Mesendoderm (in vitro differentiated cells): Measurements from ENCODE around the gene MAML1.

Experiments
- DNase-seq: peaks from one replicate; pipeline ENCODE4 v3.0.0; 2013
- H2AK5ac ChIP-seq: 2 replicates; pipeline ENCODE4 v1.6.1; 2013; ENCODE audit warnings: low read length, inconsistent platforms
- H2BK120ac ChIP-seq: 2 replicates; pipeline ENCODE4 v1.6.1; 2013; ENCODE audit warnings: low read depth, mild to moderate bottlenecking, low read length, moderate library complexity, mixed read lengths
- H2BK15ac ChIP-seq: replicated peaks from 2 replicates; pipeline ENCODE4 v1.6.1; 2013; ENCODE audit warnings: low read depth, mild to moderate bottlenecking, moderate library complexity
- H2BK5ac ChIP-seq: 2 replicates; pipeline ENCODE4 v1.6.1; 2013; ENCODE audit warnings: low read length, inconsistent platforms
- H3K18ac ChIP-seq: 2 replicates; pipeline ENCODE4 v1.6.1; 2013; ENCODE audit warnings: mild to moderate bottlenecking, low read length, mixed read lengths
- H3K23ac ChIP-seq: one replicate; pipeline ENCODE4 v1.6.1; 2013; ENCODE audit warnings: low read length
- H3K27ac ChIP-seq: 2 replicates; pipeline ENCODE4 v1.5.1; 2013; ENCODE audit warnings: low read depth, mild to moderate bottlenecking, inconsistent platforms, low read length, moderate library complexity
- H3K27me3 ChIP-seq: 2 replicates; pipeline ENCODE4 v1.6.1; 2013; ENCODE audit warnings: low read length, control low read depth, mild to moderate bottlenecking, inconsistent platforms; ENCODE audit not compliant: insufficient read depth, poor library complexity
- H3K36me3 ChIP-seq: 2 replicates; pipeline ENCODE4 v1.6.1; 2013; ENCODE audit warnings: low read length, inconsistent platforms; ENCODE audit not compliant: control insufficient read depth, insufficient read depth
- H3K4ac ChIP-seq: one replicate; pipeline ENCODE4 v1.6.1; 2013; ENCODE audit warnings: low read depth, mild to moderate bottlenecking, low read length, moderate library complexity
- H3K4me1 ChIP-seq: 2 replicates; pipeline ENCODE4 v1.6.1; 2013; ENCODE audit warnings: low read depth, low read length, inconsistent platforms; ENCODE audit not compliant: control insufficient read depth
- H3K4me2 ChIP-seq: 2 replicates; pipeline ENCODE4 v1.6.1; 2013; ENCODE audit warnings: low read length
- H3K4me3 ChIP-seq: 2 replicates; pipeline ENCODE4 v1.5.1; 2013; ENCODE audit warnings: mild to moderate bottlenecking, low read length
- H3K56ac ChIP-seq: one replicate; pipeline ENCODE4 v1.6.1; 2013; ENCODE audit warnings: low read length
- H3K79me1 ChIP-seq: 2 replicates; pipeline ENCODE4 v1.6.1; 2013; ENCODE audit warnings: low read length, inconsistent platforms
- H3K79me2 ChIP-seq: 2 replicates; pipeline ENCODE4 v1.6.1; 2013; ENCODE audit warnings: mild to moderate bottlenecking, low read length; ENCODE audit not compliant: control insufficient read depth, insufficient read depth
- H3K9ac ChIP-seq: 2 replicates; pipeline ENCODE4 v1.6.1; 2013; ENCODE audit warnings: low read length, inconsistent platforms
- H4K5ac ChIP-seq: one replicate; pipeline ENCODE4 v1.6.1; 2013; ENCODE audit warnings: low read length
- H4K8ac ChIP-seq: one replicate; pipeline ENCODE4 v1.6.1; 2013; ENCODE audit warnings: low read depth, mild to moderate bottlenecking, control low read depth, low read length, moderate library complexity
- WGBS: extraction: QIAGEN DNeasy Blood & Tissue Kit; methylation state at CpG from one replicate; pipeline ENCODE4 v1.1.7; 2013; ENCODE audit warnings: low lambda C conversion rate, missing lambda C conversion rate; ENCODE audit not compliant: insufficient coverage; ENCODE audit errors: extremely low coverage; 5-methylcytosine and 5-hydroxymethylcytosine counted together

The MAML1 gene

GRCh38 chr5:179812997-179813607 lies 80.5 kb downstream of the MAML1 start:
- no peak overlapping the region for H3K56ac ChIP-seq
- H3K79me2 ChIP-seq, result no peaks in the 10 kb centered on the region
- no peaks in the 10 kb centered on the region for H3K4me1 ChIP-seq
- no peaks in the 10 kb centered on the region for H3K27me3 ChIP-seq
- H3K18ac ChIP-seq, result no peak overlapping the region
- no peak overlapping the region for H3K4me3 ChIP-seq
- H3K4ac ChIP-seq, result no peak overlapping the region
- no peak for DNase-seq
- H4K8ac ChIP-seq, result no peak overlapping the region
- no peak overlapping the region for H2BK5ac ChIP-seq
- H3K23ac ChIP-seq, result no peak overlapping the region
- no peak overlapping the region for H4K5ac ChIP-seq
- H3K79me1 ChIP-seq, result no peaks in the 10 kb centered on the region
- WGBS, result no CpG with 5 or more reads among the region's 5 CpGs
- no peak overlapping the region for H3K9ac ChIP-seq
- no peak overlapping the region for H2AK5ac ChIP-seq
- H2BK120ac ChIP-seq, result no peak overlapping the region
- H3K4me2 ChIP-seq, result no peak overlapping the region
- H3K36me3 ChIP-seq, result no peaks in the 10 kb centered on the region
- H2BK15ac ChIP-seq, result no peak overlapping the region
- H3K27ac ChIP-seq, result no peak overlapping the region

DNA sequence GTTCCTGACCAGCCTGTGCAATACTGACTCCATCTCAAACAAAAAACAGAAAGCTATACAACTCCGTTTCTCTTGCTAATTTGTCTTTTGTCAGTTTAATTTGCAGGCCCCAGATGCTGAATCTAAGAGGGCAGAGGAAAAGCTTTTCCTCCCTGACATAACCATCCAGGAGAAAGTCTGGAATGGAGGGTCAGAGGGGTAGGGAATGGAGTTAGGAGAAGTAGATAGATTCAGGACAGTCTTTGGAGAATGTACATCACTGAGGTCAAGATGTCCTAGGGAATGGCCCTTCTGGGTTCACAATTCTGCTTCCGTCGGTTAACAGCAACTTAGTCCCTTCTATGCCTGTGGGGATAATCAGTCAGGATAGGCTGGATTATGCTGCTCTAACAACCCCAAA lies 81.5 kb downstream of the MAML1 start:
- Histone ChIP-seq H3K36me3 (no peaks in the 10 kb centered on the region), H3K4ac (no peak overlapping the region), H2BK15ac (no peak overlapping the region), H3K4me3 (no peak overlapping the region), H3K4me2 (no peak overlapping the region), H3K18ac (no peak overlapping the region), H2BK120ac (no peak overlapping the region), H3K9ac (no peak overlapping the region), H4K8ac (no peak overlapping the region), H3K27ac (no peak overlapping the region), H3K79me2 (no peaks in the 10 kb centered on the region), H3K23ac (no peak overlapping the region), H3K79me1 (no peaks in the 10 kb centered on the region), H3K56ac (no peak overlapping the region), H3K4me1 (no peaks in the 10 kb centered on the region), H4K5ac (no peak overlapping the region), H2BK5ac (no peak overlapping the region), H3K27me3 (no peaks in the 10 kb centered on the region), H2AK5ac (no peak overlapping the region)
- no CpG with 5 or more reads among the region's 3 CpGs for WGBS
- no peak for DNase-seq

- no peak overlapping the region for H3K23ac ChIP-seq
- no peak overlapping the region for H4K5ac ChIP-seq
- H3K79me2 ChIP-seq, result no peaks in the 10 kb centered on the region
- H3K4ac ChIP-seq, result no peak overlapping the region
- no peak overlapping the region for H2BK15ac ChIP-seq
- no peak overlapping the region for H2BK120ac ChIP-seq
- DNase-seq, result no peak
- no peak overlapping the region for H3K4me3 ChIP-seq
- H3K4me1 ChIP-seq, result peaks cover 7% of the 10 kb centered on the region
- no peaks in the 10 kb centered on the region for H3K79me1 ChIP-seq
- H3K9ac ChIP-seq, result no peak overlapping the region
- no peak overlapping the region for H2BK5ac ChIP-seq
- no peaks in the 10 kb centered on the region for H3K36me3 ChIP-seq
- H3K56ac ChIP-seq, result no peak overlapping the region
- no peak overlapping the region for H3K27ac ChIP-seq
- no peak overlapping the region for H3K18ac ChIP-seq
- H2AK5ac ChIP-seq, result no peak overlapping the region
- H3K27me3 ChIP-seq, result no peaks in the 10 kb centered on the region
- no peak overlapping the region for H3K4me2 ChIP-seq
- no CpG with 5 or more reads among the region's 21 CpGs for WGBS
- no peak overlapping the region for H4K8ac ChIP-seq
These were observed 83.0 kb downstream of the MAML1 start for GRCh38 chr5:179815491-179816249.

GRCh38 chr5:179816401-179816795 lies 83.8 kb downstream of the MAML1 start:
- H3K18ac ChIP-seq, result no peak overlapping the region

GRCh38 chr5:179816796-179817469 lies 84.3 kb downstream of the MAML1 start:
- Histone ChIP-seq H2BK15ac (no peak overlapping the region), H4K5ac (no peak overlapping the region), H3K27ac (no peak overlapping the region), H3K56ac (peak overlapping the region; percentile 82), H3K18ac (peak overlapping the region; percentile 34), H2AK5ac (no peak overlapping the region), H3K79me2 (peaks cover 2% of the 10 kb centered on the region), H3K4me2 (peak overlapping the region; percentile 62), H3K36me3 (no peaks in the 10 kb centered on the region), H3K79me1 (no peaks in the 10 kb centered on the region), H2BK5ac (no peak overlapping the region), H3K9ac (peak overlapping the region; percentile 65), H3K4me1 (peaks cover 8% of the 10 kb centered on the region), H3K4ac (no peak overlapping the region), H4K8ac (no peak overlapping the region), H2BK120ac (no peak overlapping the region), H3K23ac (no peak overlapping the region), H3K27me3 (no peaks in the 10 kb centered on the region), H3K4me3 (peak overlapping the region; percentile 26)
- DNase-seq, result no peak
- WGBS, result no CpG with 5 or more reads among the region's 72 CpGs

More at GRCh38 chr5:179816401-179816795, 83.8 kb downstream of the MAML1 start:
- Histone ChIP-seq H2BK120ac (no peak overlapping the region), H2BK5ac (no peak overlapping the region), H3K27ac (no peak overlapping the region), H3K4me1 (peaks cover 7% of the 10 kb centered on the region), H3K79me1 (no peaks in the 10 kb centered on the region), H3K4me3 (no peak overlapping the region), H3K36me3 (no peaks in the 10 kb centered on the region), H3K4ac (no peak overlapping the region), H3K23ac (no peak overlapping the region), H3K27me3 (no peaks in the 10 kb centered on the region), H3K4me2 (peak overlapping the region; percentile 62), H3K56ac (peak overlapping the region; percentile 82), H3K79me2 (no peaks in the 10 kb centered on the region), H2BK15ac (no peak overlapping the region), H2AK5ac (no peak overlapping the region), H4K5ac (no peak overlapping the region), H4K8ac (no peak overlapping the region), H3K9ac (peak overlapping the region; percentile 65)
- no peak for DNase-seq
- no CpG with 5 or more reads among the region's 23 CpGs for WGBS
